Fibroblast of lung (primary cell): ENCODE results near the gene DNAJC9. TPM values are rescaled to one million over a fixed set of nuclear protein-coding genes. Genes with fewer than 3 reads are reported as not detected.

ENCODE experiments used
- DNase-seq, 2 donors: peaks; one replicate each; pipeline versions ENCODE4 v3.0.0 to v3.0.0-alpha.2; 2010; ENCODE audit warnings: low read depth in 2 of 2
- H2AFZ ChIP-seq: 2 replicates; pipeline ENCODE4 v1.5.1; 2012; ENCODE audit warnings: low read length, control low read depth, inconsistent platforms
- H3K27ac ChIP-seq: 2 replicates; pipeline ENCODE4 v1.5.1; 2011; ENCODE audit warnings: low read length, control low read depth; ENCODE audit not compliant: insufficient read depth
- H3K27me3 ChIP-seq: 2 replicates; pipeline ENCODE4 v1.5.1; 2011; ENCODE audit warnings: mild to moderate bottlenecking, low read length; ENCODE audit not compliant: control insufficient read depth, insufficient read depth
- H3K36me3 ChIP-seq: 2 replicates; pipeline ENCODE4 v1.5.1; 2011; ENCODE audit warnings: low read length; ENCODE audit not compliant: control insufficient read depth, insufficient read depth
- H3K4me1 ChIP-seq: 2 replicates; pipeline ENCODE4 v1.5.1; 2011; ENCODE audit warnings: low read length; ENCODE audit not compliant: control insufficient read depth, insufficient read depth; ENCODE audit errors: extremely low read depth
- H3K4me2 ChIP-seq: 2 replicates; pipeline ENCODE4 v1.5.1; 2011; ENCODE audit warnings: low read length, control low read depth; ENCODE audit not compliant: insufficient read depth; ENCODE audit errors: extremely low read depth
- H3K4me3 ChIP-seq, 4 experiments: fragments of 200-600 bp in 1 of 4; sonication (generic) in 1 of 4; replicated peaks in 1 of 4; 2 replicates each; pipeline ENCODE4 v1.5.1; 2011 to 2016; ENCODE audit warnings: low read length in 4 of 4, low read depth in 3 of 4, mild to moderate bottlenecking in 3 of 4, control low read depth in 2 of 4, inconsistent platforms in 1 of 4, mixed read lengths in 1 of 4; ENCODE audit not compliant: insufficient read depth in 1 of 4; ENCODE audit errors: control extremely low read depth in 1 of 4
- H3K79me2 ChIP-seq: 2 replicates; pipeline ENCODE4 v1.5.1; 2012; ENCODE audit warnings: mild to moderate bottlenecking, low read length, inconsistent platforms; ENCODE audit not compliant: control insufficient read depth, insufficient read depth
- H3K9ac ChIP-seq: 2 replicates; pipeline ENCODE4 v1.5.1; 2011; ENCODE audit warnings: mild to moderate bottlenecking, low read length, control low read depth; ENCODE audit not compliant: insufficient read depth
- H3K9me3 ChIP-seq: 2 replicates; pipeline ENCODE4 v1.5.1; 2012; ENCODE audit warnings: low read depth, low read length; ENCODE audit not compliant: control insufficient read depth, insufficient read depth
- H4K20me1 ChIP-seq: 2 replicates; pipeline ENCODE4 v1.5.1; 2011; ENCODE audit warnings: low read length; ENCODE audit not compliant: control insufficient read depth, insufficient read depth; ENCODE audit errors: extremely low read depth
- EZH2 ChIP-seq: IDR thresholded peaks from 2 replicates; pipeline ENCODE4 v1.5.1; 2012; ENCODE audit warnings: low read length, control low read depth, mild to moderate bottlenecking; ENCODE audit errors: missing control alignments
- polyA plus RNA-seq, 2 donors: library from polyadenylated mRNA; depleted of rRNA in 1 of 2; stranded (reverse) in 1 of 2; unstranded in 1 of 2; fragments of >200 nt; gene quantifications; 2 replicates each; pipeline ENCODE4 v1.2.1, GENCODE V29; 2011 to 2012; ENCODE audit warnings: missing spikeins in 1 of 2
- total RNA-seq: library from RNA; depleted of rRNA; stranded (reverse); fragments of >200 nt; gene quantifications from 2 replicates; pipeline ENCODE4 v1.2.1, GENCODE V29; 2014
- TF ChIP-seq, protein P1 (sequence below), 2 donors: IDR thresholded peaks in 1 of 2; conservative IDR thresholded peaks in 1 of 2; 1 replicate in 1 of 2; 2 replicates in 1 of 2; pipeline ENCODE4 v1.5.1; 2011 to 2012; ENCODE audit warnings: low read length in 2 of 2, control low read depth in 1 of 2, inconsistent platforms in 1 of 2, low read depth in 1 of 2, mild to moderate bottlenecking in 1 of 2

Gene DNAJC9
- total and polyA plus RNA-seq, 2 donors (not counting 1 experiment from before 2014, with no cell fraction given): 14.5 to 16.3 TPM

DNA sequence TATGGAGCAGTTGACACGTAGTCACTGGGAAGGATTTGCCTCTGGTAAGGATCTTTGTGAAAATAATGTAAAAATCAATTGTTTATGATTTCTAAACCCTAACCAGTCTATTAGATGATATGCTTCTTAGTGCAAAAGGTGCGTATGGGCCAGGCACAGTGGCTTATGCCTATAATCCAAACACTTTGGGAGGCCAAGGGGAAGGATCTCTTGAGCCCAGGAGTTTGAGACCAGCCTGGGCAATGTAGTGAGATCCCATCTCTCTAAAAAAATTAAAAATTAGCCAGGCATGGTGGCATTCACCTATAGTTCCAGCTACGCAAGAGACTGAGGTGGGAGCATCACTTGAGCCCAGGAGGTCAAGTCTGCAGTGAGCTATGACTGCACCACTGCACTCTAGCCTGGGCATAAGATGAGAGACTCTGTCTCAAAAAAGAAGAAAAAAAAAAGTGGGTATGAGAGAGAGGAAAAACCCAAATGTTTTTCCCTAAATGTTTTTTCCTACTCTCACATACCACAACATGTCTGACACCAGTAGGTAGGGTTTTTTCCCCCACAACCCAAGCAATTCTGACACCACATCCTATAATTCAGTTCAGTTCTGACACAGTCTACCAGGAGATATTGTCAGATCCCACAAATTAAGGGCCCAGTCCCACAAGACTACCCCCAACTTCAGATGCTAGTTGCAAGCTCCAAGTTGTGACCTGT lies 36.5 kb downstream of the DNAJC9 start:
- Histone ChIP-seq H3K36me3 (no peaks in the 10 kb centered on the region), H3K79me2 (no peaks in the 10 kb centered on the region), H3K27ac (no peak overlapping the region), H3K9me3 (no peaks in the 10 kb centered on the region), H3K4me1 (no peaks in the 10 kb centered on the region), H3K9ac (no peak overlapping the region), H3K4me3 (no peak overlapping the region), H3K27me3 (no peaks in the 10 kb centered on the region), H4K20me1 (no peaks in the 10 kb centered on the region), H3K4me2 (no peak overlapping the region), H2AFZ (no peak overlapping the region)
- TF ChIP-seq EZH2: no peak
- TF ChIP-seq, protein P1, sequence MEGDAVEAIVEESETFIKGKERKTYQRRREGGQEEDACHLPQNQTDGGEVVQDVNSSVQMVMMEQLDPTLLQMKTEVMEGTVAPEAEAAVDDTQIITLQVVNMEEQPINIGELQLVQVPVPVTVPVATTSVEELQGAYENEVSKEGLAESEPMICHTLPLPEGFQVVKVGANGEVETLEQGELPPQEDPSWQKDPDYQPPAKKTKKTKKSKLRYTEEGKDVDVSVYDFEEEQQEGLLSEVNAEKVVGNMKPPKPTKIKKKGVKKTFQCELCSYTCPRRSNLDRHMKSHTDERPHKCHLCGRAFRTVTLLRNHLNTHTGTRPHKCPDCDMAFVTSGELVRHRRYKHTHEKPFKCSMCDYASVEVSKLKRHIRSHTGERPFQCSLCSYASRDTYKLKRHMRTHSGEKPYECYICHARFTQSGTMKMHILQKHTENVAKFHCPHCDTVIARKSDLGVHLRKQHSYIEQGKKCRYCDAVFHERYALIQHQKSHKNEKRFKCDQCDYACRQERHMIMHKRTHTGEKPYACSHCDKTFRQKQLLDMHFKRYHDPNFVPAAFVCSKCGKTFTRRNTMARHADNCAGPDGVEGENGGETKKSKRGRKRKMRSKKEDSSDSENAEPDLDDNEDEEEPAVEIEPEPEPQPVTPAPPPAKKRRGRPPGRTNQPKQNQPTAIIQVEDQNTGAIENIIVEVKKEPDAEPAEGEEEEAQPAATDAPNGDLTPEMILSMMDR (conservative IDR thresholded peaks at IDR 0.05 in 1 of 2, IDR thresholded peaks at IDR 0.05 in 1 of 2; ENCODE audit: low read depth in 1 of 2, low read length in 2 of 2): no peak
- no peak for DNase-seq

DNA sequence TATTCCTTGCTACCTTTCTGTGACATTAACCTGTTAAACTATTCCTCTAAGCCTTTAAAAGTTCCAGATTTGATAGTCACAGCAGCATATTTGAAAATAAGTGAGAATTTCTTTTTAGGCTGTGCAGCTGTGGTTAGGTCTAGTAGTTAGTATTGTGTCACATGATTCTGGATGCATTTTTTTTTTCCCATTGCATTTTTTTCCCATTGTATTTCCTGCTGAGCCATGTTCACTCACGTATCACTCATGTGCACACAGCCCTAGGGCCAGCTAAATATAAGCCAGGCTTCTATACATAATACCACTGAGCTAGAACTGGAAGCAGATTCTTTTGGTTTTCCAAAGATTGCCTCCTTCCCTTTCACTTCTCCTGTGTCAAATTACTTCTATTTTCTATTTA lies 37.4 kb downstream of the DNAJC9 start:
- H3K4me3 ChIP-seq: no peak overlapping the region
- no peaks in the 10 kb centered on the region for H3K4me1 ChIP-seq
- no peaks in the 10 kb centered on the region for H4K20me1 ChIP-seq
- no peak for TF ChIP-seq EZH2
- TF ChIP-seq, protein P1 (conservative IDR thresholded peaks at IDR 0.05 in 1 of 2, IDR thresholded peaks at IDR 0.05 in 1 of 2; ENCODE audit: low read depth in 1 of 2, low read length in 2 of 2): no peak
- DNase-seq: peak; percentile 4 to 21
- H3K9ac ChIP-seq: no peak overlapping the region
- H3K79me2 ChIP-seq: no peaks in the 10 kb centered on the region
- no peak overlapping the region for H3K27ac ChIP-seq
- no peaks in the 10 kb centered on the region for H3K36me3 ChIP-seq
- H3K9me3 ChIP-seq: no peaks in the 10 kb centered on the region
- H3K27me3 ChIP-seq: no peaks in the 10 kb centered on the region
- no peak overlapping the region for H2AFZ ChIP-seq
- no peak overlapping the region for H3K4me2 ChIP-seq

DNA sequence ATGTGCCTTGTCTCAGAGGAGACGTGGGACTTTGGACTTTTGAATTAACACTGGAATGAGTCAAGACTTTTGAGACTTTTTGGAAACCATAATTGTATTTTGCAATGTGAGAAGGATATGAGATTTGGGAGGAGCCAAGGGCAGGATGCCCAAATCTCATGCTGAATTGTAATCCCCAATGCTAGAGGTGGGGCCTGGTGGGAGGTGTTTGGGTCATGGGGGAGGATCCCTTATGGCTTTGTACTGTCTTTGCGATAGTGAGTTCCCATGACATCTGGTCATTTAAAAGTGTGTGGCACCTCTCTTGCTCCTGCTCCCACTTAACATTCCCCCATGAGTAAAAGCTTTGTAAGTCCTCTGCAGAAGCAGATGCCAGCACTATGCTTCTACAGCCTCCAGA lies 39.2 kb downstream of the DNAJC9 start:
- Histone ChIP-seq H3K79me2 (no peaks in the 10 kb centered on the region), H3K4me3 (no peak overlapping the region), H3K9me3 (no peaks in the 10 kb centered on the region), H3K27me3 (no peaks in the 10 kb centered on the region), H3K4me2 (no peak overlapping the region), H3K9ac (no peak overlapping the region), H2AFZ (no peak overlapping the region), H3K4me1 (no peaks in the 10 kb centered on the region), H3K36me3 (no peaks in the 10 kb centered on the region), H3K27ac (no peak overlapping the region), H4K20me1 (no peaks in the 10 kb centered on the region)
- TF ChIP-seq, protein P1 (conservative IDR thresholded peaks at IDR 0.05 in 1 of 2, IDR thresholded peaks at IDR 0.05 in 1 of 2; ENCODE audit: low read depth in 1 of 2, low read length in 2 of 2): no peak
- TF ChIP-seq EZH2: no peak
- no peak for DNase-seq
